Measurements from ENCODE around the gene RBM26.

DNA sequence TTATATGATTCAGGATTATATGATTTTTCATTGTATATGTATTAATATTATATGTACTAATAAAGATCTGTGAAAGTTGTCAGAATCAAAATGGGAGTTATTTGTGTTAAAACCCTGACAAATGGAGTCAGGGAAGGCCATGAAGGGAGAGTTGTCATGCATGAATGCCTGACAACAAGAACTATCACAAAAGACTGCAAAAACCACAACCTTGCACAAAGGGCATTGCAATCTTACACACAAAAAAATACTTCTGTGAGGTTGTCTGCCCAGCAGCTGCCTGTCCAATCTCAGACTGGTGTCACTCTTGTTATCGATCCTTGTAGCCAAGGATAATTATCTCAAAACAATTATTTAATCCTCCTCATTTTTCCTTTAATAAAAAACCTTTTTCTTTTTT, 21.2 kb upstream of the RBM26 start:
- TF ChIP-seq, protein P1, sequence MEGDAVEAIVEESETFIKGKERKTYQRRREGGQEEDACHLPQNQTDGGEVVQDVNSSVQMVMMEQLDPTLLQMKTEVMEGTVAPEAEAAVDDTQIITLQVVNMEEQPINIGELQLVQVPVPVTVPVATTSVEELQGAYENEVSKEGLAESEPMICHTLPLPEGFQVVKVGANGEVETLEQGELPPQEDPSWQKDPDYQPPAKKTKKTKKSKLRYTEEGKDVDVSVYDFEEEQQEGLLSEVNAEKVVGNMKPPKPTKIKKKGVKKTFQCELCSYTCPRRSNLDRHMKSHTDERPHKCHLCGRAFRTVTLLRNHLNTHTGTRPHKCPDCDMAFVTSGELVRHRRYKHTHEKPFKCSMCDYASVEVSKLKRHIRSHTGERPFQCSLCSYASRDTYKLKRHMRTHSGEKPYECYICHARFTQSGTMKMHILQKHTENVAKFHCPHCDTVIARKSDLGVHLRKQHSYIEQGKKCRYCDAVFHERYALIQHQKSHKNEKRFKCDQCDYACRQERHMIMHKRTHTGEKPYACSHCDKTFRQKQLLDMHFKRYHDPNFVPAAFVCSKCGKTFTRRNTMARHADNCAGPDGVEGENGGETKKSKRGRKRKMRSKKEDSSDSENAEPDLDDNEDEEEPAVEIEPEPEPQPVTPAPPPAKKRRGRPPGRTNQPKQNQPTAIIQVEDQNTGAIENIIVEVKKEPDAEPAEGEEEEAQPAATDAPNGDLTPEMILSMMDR (IDR thresholded peaks at IDR 0.05; ENCODE audit: poor library complexity, severe bottlenecking) = no peak
- no peak for TF ChIP-seq POLR2AphosphoS5 (IDR thresholded peaks at IDR 0.05)
- no peak for TF ChIP-seq TAF1 (IDR thresholded peaks at IDR 0.05; ENCODE audit: low read depth)
- no peak for TF ChIP-seq EZH2 (IDR thresholded peaks at IDR 0.05; ENCODE audit: borderline replicate concordance, insufficient read depth, low read length, poor library complexity, severe bottlenecking)

Measured in neural cell (in vitro differentiated cells).